Psoas muscle (tissue), 8 donors: ENCODE results near the gene ZBTB43. TPM values are rescaled to one million over a fixed set of nuclear protein-coding genes. Genes with fewer than 3 reads are reported as not detected.

Experiments
- ATAC-seq, 4 donors: fragments of 200-7000 bp; cut with Tn5 transposase; one replicate each; pipeline ENCODE4 v1.9.1; 2020; ENCODE audit warnings: moderate library complexity in 3 of 4, mild to moderate bottlenecking in 2 of 4
- DNase-seq, 2 donors: peaks; one replicate each; pipeline ENCODE4 v3.0.0-alpha.2; 2020
- H3K27ac ChIP-seq: fragments of 200-600 bp; one replicate; pipeline ENCODE4 v1.8.0; 2022
- H3K27me3 ChIP-seq, 3 donors: fragments of 200-600 bp in 1 of 3; one replicate each; pipeline versions ENCODE4 v1.6.1 to v1.8.0; 2013 to 2022; ENCODE audit warnings: low read length in 2 of 3, mild to moderate bottlenecking in 2 of 3, moderate library complexity in 1 of 3; ENCODE audit not compliant: insufficient read depth in 3 of 3
- H3K36me3 ChIP-seq, 2 donors: fragments of 200-600 bp in 1 of 2; one replicate each; pipeline versions ENCODE4 v1.6.1 to v1.8.0; 2013 to 2022; ENCODE audit warnings: low read depth in 1 of 2, mild to moderate bottlenecking in 1 of 2, moderate library complexity in 1 of 2; ENCODE audit not compliant: insufficient read depth in 1 of 2
- H3K4me1 ChIP-seq: fragments of 200-600 bp; one replicate; pipeline ENCODE4 v1.8.0; 2022
- H3K4me3 ChIP-seq: fragments of 200-600 bp; one replicate; pipeline ENCODE4 v1.8.0; 2022; ENCODE audit warnings: mild to moderate bottlenecking
- H3K9me3 ChIP-seq: fragments of 200-600 bp; one replicate; pipeline ENCODE4 v1.8.0; 2022
- CTCF ChIP-seq: fragments of 200-600 bp; IDR thresholded peaks from one replicate; pipeline ENCODE4 v1.8.0; 2022; ENCODE audit warnings: antibody characterized with exemption
- WGBS, 3 donors: extraction: QIAGEN DNeasy Blood & Tissue Kit; methylation state at CpG; one replicate each; pipeline versions ENCODE4 v1.1.6 to v1.1.7; 2013; 5-methylcytosine and 5-hydroxymethylcytosine counted together
- intact Hi-C, 2 donors: fragments of 100-400 bp; cut with DNase I; formaldehyde crosslinking; loops; one replicate each; pipeline versions ENCODE4 v1.11.0 to v1.14.2; 2022
- long read RNA-seq, 2 donors: library from polyadenylated mRNA; unstranded; transcript quantifications; one replicate each; pipeline ENCODE4 v2.0.0, GENCODE V29; 2021
- polyA plus RNA-seq, 3 donors: library from polyadenylated mRNA; stranded (reverse); fragments of 200-250 nt; gene quantifications; one replicate each; pipeline ENCODE4 v1.2.3, GENCODE V29; 2013
- total RNA-seq, 4 donors: library from RNA; stranded (reverse); fragmentation: NEBNext Ultra II Directional in 2 of 4; extraction: Animal tissue kit (Norgen Biotek cat#: 25700) in 2 of 4; gene quantifications; one replicate each; pipeline versions ENCODE4 v1.2.1 to v1.2.4, GENCODE V29; 2021 to 2023
- donor health status: healthy with polysubstance abuse.
- donor health status: DM: no; HTN: no; CAD: no; lungs with moderate emphysema.
- donor health status: Bipolar disorder and iron deficiency.
- donor health status: healthy.
- donor health status: DM: yes; HTN: yes; CAD: no.
- donor health status: DM: no; HTN: no; CAD: no.
- donor health status: DM: no; HTN: no; CAD: no.
- donor health status: DM: yes; HTN: yes; CAD: no.

The ZBTB43 gene
- total RNA-seq (10 to 100 TPM; 26.5 to 98.3 (median 76.6) TPM), polyA plus RNA-seq (10 to 100 TPM; 19.5 to 48.2 (median 30.5) TPM)
- long read RNA-seq, donor 1, full-length matches to known transcripts: 49 of 57 reads
- long read RNA-seq, donor 1, partial matches to known transcripts: 0 of 57 reads
- long read RNA-seq, donor 1, other reads (novel, unspliced or antisense): 8 of 57 reads
- long read RNA-seq, donor 2, full-length matches to known transcripts: 125 of 139 reads
- long read RNA-seq, donor 2, partial matches to known transcripts: 1 of 139 reads
- long read RNA-seq, donor 2, other reads (novel, unspliced or antisense): 13 of 139 reads

DNA sequence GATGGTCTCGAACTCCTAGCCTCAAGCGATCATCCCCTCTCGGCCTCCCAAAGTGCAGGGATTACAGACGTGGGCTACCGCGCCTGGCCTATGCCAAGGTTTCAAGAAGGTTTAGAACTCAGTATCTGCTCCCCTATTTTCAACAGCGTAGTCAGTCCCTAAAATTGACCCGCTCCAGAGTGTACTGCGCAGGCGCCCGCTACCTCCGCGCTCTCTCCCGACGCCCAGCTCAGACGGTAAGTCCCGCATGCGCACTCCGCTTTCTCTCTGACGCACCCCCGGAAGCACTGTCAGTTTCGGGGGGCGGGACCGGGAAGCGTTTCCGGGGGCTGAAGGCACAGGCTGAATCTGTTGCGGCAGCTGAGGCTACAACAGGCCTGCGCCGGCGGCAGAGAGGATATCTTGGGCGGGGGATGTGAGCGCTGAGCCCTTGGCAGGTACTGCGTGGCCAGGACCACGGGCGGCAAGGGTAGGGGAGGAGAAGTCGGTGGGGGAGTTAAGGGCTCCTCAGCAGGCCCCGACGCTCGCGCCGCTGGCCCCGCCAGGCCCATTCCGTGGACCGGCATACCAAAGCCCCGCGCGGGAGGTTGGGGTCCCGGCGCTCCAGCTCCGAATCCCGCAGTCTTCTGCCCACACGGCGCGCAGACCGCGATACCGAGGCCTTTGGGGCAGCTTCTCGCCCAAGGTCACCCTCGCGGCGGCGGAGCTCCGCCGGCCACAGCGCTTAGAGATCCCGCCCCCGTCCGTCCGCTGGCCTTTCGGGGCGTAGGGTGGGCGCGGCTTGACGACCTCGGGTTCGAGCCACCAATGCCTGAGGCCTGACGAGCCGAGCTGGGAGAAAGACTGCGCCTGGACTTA lies at the start of gene ZBTB43:
TSS of gene ZBTB43 (plus strand) at position 345 of the 858 bp plus-strand sequence. CDS start 27,470 bp downstream, outside the sequence.
- Histone ChIP-seq H3K4me1 (peaks cover 36% of the 10 kb centered on the region), H3K9me3 (no peaks in the 10 kb centered on the region), H3K27ac (peak within 1 kb of the TSS; percentile 100), H3K27me3 (no peaks in the 10 kb centered on the region), H3K36me3 (peaks cover 0 to 13% of the 10 kb centered on the region in 2 donors), H3K4me3 (peak within 1 kb of the TSS; percentile 97)
- WGBS, 3 donors: 2% methylated on average over 62 to 79 of the region's 79 CpGs
- no peak for TF ChIP-seq CTCF
- DNase-seq (peak; percentile 98 to 99), ATAC-seq (peak; percentile 79 to 84 (median 81))
- intact Hi-C loops: no loop called here

- no peak overlapping the region for H3K27ac ChIP-seq
- H3K4me3 ChIP-seq: no peak overlapping the region
- H3K27me3 ChIP-seq: peaks cover 0 to 40% (median 3%) of the 10 kb centered on the region in 3 donors
- DNase-seq: no peak
- ATAC-seq: no peak
- WGBS, 3 donors: 66 to 73% (median 70%) methylated on average over 19 of the region's 19 CpGs
- H3K4me1 ChIP-seq: no peaks in the 10 kb centered on the region
- no peaks in the 10 kb centered on the region for H3K36me3 ChIP-seq
- intact Hi-C loops: no loop called here
- TF ChIP-seq CTCF: no peak
- no peaks in the 10 kb centered on the region for H3K9me3 ChIP-seq
Measured at GRCh38 chr9:126755317-126755875, 49.4 kb upstream of the ZBTB43 start.

DNA sequence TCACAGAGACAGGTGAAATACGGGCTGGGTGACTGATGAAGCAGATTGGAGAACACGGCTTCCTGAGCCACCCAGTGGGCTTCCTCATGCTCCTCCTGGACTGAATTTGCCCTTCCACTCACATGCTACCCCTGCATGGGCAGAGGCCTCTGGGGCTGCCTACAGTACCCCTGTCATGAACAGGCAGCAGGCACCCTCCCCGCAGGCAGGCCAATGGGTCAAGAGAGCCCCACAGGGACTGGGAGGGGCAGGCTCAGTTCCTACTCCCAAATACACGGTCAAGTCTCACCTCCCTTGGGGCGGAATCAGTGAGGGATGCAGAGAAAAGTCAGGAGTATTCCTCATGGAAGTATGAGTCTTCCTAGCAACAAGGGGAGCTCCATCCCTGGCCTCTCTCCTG lies 48.6 kb upstream of the ZBTB43 start:
- WGBS, 3 donors: 71 to 79% (median 73%) methylated on average over 5 of the region's 5 CpGs
- DNase-seq (no peak), ATAC-seq (no peak)
- Histone ChIP-seq H3K36me3 (no peaks in the 10 kb centered on the region), H3K4me1 (no peaks in the 10 kb centered on the region), H3K4me3 (no peak overlapping the region), H3K9me3 (no peaks in the 10 kb centered on the region), H3K27ac (no peak overlapping the region), H3K27me3 (peaks cover 0 to 31% (median 3%) of the 10 kb centered on the region in 3 donors)
- intact Hi-C loops: no loop called here
- TF ChIP-seq CTCF: no peak

- Histone ChIP-seq H3K4me1 (no peaks in the 10 kb centered on the region), H3K4me3 (no peak overlapping the region)
Measured at GRCh38 chr9:126756876-126757415, 47.9 kb upstream of the ZBTB43 start.

More at GRCh38 chr9:126756876-126757415, 47.9 kb upstream of the ZBTB43 start:
- H3K9me3 ChIP-seq: no peaks in the 10 kb centered on the region
- WGBS, 3 donors: 29 to 43% (median 30%) methylated on average over 6 of the region's 6 CpGs
- intact Hi-C loops: no loop called here
- ATAC-seq: no peak
- H3K36me3 ChIP-seq: no peaks in the 10 kb centered on the region
- DNase-seq: no peak
- no peak for TF ChIP-seq CTCF
- H3K27me3 ChIP-seq: peaks cover 0 to 28% (median 3%) of the 10 kb centered on the region in 3 donors
- no peak overlapping the region for H3K27ac ChIP-seq
